Small intestine (tissue), 7 donors: ENCODE data around the gene DNASE1. TPM values are rescaled to one million over a fixed set of nuclear protein-coding genes. Genes with fewer than 3 reads are reported as not detected.

Source experiments
- DNase-seq, 2 donors: peaks; one replicate each; pipeline versions ENCODE4 v3.0.0 to v3.0.0-alpha.2; 2013
- FAIRE-seq: peaks from 2 replicates; lab custom pipeline; 2012; peaks lifted over from hg19 to GRCh38; lab: Jason Lieb, UNC
- H3K27ac ChIP-seq, 3 donors: one replicate each; pipeline ENCODE4 v1.5.1; 2013; ENCODE audit warnings: low read length in 2 of 3, mild to moderate bottlenecking in 2 of 3, control low read depth in 1 of 3, inconsistent platforms in 1 of 3, low read depth in 1 of 3, moderate library complexity in 1 of 3
- H3K27me3 ChIP-seq, 3 donors: one replicate each; pipeline ENCODE4 v1.6.1; 2013; ENCODE audit warnings: low read length in 3 of 3, inconsistent platforms in 1 of 3; ENCODE audit not compliant: control insufficient read depth in 3 of 3, insufficient read depth in 3 of 3
- H3K36me3 ChIP-seq, 3 donors: one replicate each; pipeline ENCODE4 v1.6.1; 2013; ENCODE audit warnings: low read length in 3 of 3, inconsistent platforms in 1 of 3, low read depth in 1 of 3, mild to moderate bottlenecking in 1 of 3, moderate library complexity in 1 of 3; ENCODE audit not compliant: control insufficient read depth in 3 of 3, insufficient read depth in 2 of 3
- H3K4me1 ChIP-seq, 3 donors: one replicate each; pipeline ENCODE4 v1.6.1; 2013; ENCODE audit warnings: low read length in 2 of 3, inconsistent platforms in 1 of 3, low read depth in 1 of 3, mild to moderate bottlenecking in 1 of 3, moderate library complexity in 1 of 3; ENCODE audit not compliant: control insufficient read depth in 3 of 3, insufficient read depth in 2 of 3
- H3K4me3 ChIP-seq, 3 donors: one replicate each; pipeline ENCODE4 v1.5.1; 2013; ENCODE audit warnings: low read length in 3 of 3, control low read depth in 1 of 3, inconsistent platforms in 1 of 3, low read depth in 1 of 3, mild to moderate bottlenecking in 1 of 3, moderate library complexity in 1 of 3
- H3K9me3 ChIP-seq, 2 donors: one replicate each; pipeline ENCODE4 v1.6.1; 2013; ENCODE audit warnings: low read depth in 1 of 2, low read length in 1 of 2; ENCODE audit not compliant: control insufficient read depth in 2 of 2, insufficient read depth in 1 of 2
- WGBS, 3 donors: extraction: QIAGEN DNeasy Blood & Tissue Kit; methylation state at CpG; one replicate each; pipeline ENCODE4 v1.1.7; 2013; 5-methylcytosine and 5-hydroxymethylcytosine counted together
- polyA plus RNA-seq, 4 donors: library from polyadenylated mRNA; stranded (reverse) in 3 of 4; unstranded in 1 of 4; fragments of 200-250 nt in 3 of 4; fragments of 120-200 nt in 1 of 4; gene quantifications; one replicate each; pipeline versions ENCODE4 v1.2.1 to v1.2.3, GENCODE V29; 2013
- donor health status: healthy with polysubstance abuse.
- donor health status: control.
- donor health status: control.
- donor health status: Bipolar disorder and iron deficiency.
- donor health status: healthy.

Gene DNASE1
- polyA plus RNA-seq, 4 donors, result 75.4 to 428 (median 269) TPM

DNA sequence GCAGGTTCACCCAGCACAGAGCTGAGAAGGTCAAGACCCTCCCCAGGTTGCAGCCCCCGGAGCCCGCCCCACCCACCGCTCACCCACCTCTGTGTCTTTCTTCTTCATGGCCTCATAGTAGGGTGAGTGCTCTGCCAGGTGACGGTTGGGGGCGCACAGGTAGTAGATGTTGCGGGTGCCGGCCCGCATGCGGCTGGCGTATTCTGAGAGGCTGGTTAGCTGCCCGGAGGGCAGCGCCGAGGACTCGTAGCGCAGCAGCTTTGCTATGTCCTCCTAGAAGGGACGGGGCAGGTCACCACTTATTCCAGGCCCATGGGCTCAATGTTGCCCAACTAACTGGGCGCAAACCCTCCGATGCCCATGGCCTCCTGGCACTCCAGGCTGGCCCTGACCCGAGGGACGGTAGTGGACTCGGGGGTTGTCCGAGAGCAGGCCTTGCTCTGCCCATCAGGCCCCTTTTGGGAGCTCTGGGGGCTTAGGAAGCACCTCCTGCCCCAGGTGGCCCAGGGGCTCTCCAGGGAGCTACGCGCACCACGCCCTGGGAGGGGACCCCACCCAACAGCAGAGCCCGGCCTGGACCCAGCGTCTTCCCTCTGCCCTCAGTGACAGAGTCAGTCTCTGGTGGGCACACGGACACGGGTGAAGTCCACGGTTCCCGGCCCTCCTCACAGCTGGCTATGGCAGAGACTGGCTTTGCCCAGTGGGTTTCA lies 9.9 kb downstream of the DNASE1 start:
- FAIRE-seq (no peak), DNase-seq (no peak)
- H3K4me3 ChIP-seq, result no peak overlapping the region
- peaks cover 10 to 87% (median 15%) of the 10 kb centered on the region in 3 donors for H3K36me3 ChIP-seq
- WGBS, 3 donors, result 95 to 97% (median 95%) methylated on average over 31 of the region's 31 CpGs
- no peak overlapping the region for H3K27ac ChIP-seq
- H3K9me3 ChIP-seq, result no peaks in the 10 kb centered on the region
- H3K4me1 ChIP-seq, result no peaks in the 10 kb centered on the region
- no peaks in the 10 kb centered on the region for H3K27me3 ChIP-seq

DNA sequence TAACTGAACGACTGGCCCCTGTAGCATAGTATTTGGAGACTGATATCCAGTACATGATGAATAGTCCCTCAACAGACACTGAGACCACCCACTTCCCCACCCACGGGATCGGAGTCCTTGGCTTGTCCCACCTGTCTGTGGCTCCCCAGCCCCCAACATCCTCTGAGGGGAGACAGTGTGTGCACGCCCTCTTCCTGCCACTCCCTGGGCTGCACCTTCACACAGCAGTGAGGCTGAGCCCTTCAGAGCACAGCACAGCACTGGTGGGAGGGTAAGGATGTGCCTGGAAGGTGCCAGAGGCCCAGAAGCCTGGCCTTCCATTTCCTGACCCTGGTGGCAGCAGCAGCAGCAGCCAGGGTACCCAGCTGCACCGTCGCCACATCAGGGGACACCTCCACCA lies 11.0 kb downstream of the DNASE1 start:
- Histone ChIP-seq H3K27ac (no peak overlapping the region), H3K4me3 (no peak overlapping the region), H3K36me3 (peaks cover 2 to 82% (median 7%) of the 10 kb centered on the region in 3 donors), H3K27me3 (no peaks in the 10 kb centered on the region), H3K4me1 (no peaks in the 10 kb centered on the region), H3K9me3 (no peaks in the 10 kb centered on the region)
- DNase-seq (no peak), FAIRE-seq (no peak)
- WGBS, 3 donors, result 58 to 72% (median 66%) methylated on average over 6 of the region's 6 CpGs

DNA sequence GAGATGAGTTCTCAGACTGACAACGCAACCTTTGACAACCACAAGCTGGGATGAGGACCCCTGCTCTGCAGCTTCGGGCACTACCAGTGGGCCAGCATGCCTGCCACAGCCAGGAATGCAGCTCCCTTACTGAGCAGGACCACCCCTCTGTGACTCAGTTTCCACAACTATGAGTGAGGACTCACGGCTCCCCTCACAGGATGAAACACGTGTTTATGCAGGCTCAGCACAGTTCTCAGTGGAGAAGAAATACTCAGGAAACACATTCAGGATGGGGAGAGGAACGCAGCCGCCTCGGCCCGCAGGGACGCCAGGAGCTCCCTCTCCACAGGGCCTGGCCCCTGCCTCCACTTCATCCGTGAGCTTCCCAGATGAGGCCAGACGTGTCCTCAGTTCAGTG lies 14.1 kb downstream of the DNASE1 start:
- no peaks in the 10 kb centered on the region for H3K4me1 ChIP-seq
- H3K4me3 ChIP-seq, result no peak overlapping the region
- DNase-seq (no peak), FAIRE-seq (no peak)
- H3K27me3 ChIP-seq, result no peaks in the 10 kb centered on the region
- no peak overlapping the region for H3K27ac ChIP-seq
- 90 to 93% (median 91%) methylated on average over 11 of the region's 11 CpGs for WGBS, 3 donors
- no peaks in the 10 kb centered on the region for H3K9me3 ChIP-seq
- peaks cover 0 to 85% (median 5%) of the 10 kb centered on the region in 3 donors for H3K36me3 ChIP-seq

DNA sequence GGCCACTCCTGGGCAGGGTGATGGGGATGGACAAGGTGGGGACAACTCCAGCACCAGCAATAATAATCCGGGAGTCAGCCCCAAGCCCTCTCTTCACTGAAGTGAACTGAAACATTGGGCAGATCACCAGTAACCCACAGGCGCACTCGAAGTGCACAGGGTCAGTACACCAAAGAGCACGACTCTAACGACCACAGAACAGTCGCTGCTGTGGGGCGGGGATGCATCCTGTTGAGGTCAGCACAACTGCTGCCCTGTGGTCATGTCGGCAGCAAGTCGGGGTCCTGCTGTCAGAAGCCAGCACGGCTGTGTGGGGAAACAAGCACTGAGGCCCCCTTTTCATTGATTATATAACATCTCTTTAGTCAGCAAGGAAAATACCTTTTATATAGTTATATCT lies 14.6 kb downstream of the DNASE1 start:
- H3K27me3 ChIP-seq, result no peaks in the 10 kb centered on the region
- H3K27ac ChIP-seq, result no peak overlapping the region
- no peaks in the 10 kb centered on the region for H3K9me3 ChIP-seq
- no peak for DNase-seq
- H3K4me1 ChIP-seq, result no peaks in the 10 kb centered on the region
- FAIRE-seq, result no peak
- H3K36me3 ChIP-seq, result peaks cover 0 to 85% (median 4%) of the 10 kb centered on the region in 3 donors
- H3K4me3 ChIP-seq, result no peak overlapping the region
- WGBS, 3 donors, result 72 to 95% (median 79%) methylated on average over 10 of the region's 10 CpGs

DNA sequence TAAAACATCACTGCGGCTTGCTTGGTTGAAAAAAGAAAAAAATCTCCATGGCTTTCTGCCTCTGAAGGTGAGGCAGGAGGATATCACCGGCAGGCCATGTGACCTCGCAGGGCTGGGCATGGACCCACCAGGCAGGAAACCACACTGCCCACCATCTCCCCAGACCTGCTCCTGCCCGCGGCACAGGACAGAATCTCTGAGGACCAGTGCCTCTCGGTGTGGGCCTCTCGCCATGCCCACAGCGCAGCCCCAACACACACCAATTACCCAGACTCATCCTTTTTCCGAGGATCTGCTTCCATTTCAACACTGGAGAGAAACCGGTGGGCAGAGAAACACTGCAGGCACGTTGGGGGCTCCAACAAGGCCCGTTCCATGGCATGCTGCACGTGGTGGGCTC lies 16.2 kb downstream of the DNASE1 start:
- H3K4me3 ChIP-seq, result no peak overlapping the region
- WGBS, 3 donors, result 84 to 89% (median 87%) methylated on average over 13 of the region's 13 CpGs
- no peak for FAIRE-seq
- no peak overlapping the region for H3K27ac ChIP-seq
- H3K9me3 ChIP-seq, result no peaks in the 10 kb centered on the region
- peaks cover 0 to 85% (median 3%) of the 10 kb centered on the region in 3 donors for H3K36me3 ChIP-seq
- no peak for DNase-seq
- no peaks in the 10 kb centered on the region for H3K27me3 ChIP-seq
- H3K4me1 ChIP-seq, result no peaks in the 10 kb centered on the region

DNA sequence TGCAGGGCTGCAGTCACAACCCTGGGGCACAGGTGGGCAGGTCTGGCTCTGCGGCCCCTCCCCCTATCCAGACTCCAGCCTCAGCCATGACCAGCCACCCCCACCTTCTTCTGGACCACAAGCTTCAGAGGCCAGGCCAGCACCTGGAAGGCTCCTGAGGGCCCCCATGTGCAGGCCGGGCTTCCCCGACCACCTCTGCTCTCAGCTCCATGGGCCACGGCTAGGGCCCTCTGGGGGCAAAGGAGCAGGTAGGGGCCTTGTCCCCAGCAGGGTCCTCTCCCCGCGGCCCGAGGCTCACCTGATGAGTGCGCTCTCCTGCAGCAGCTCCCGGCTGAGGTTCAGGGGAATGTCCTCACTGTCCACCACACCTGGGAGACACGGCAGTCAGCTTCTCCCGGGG lies 16.9 kb downstream of the DNASE1 start:
- H3K4me1 ChIP-seq, result no peaks in the 10 kb centered on the region
- H3K36me3 ChIP-seq, result peaks cover 0 to 87% (median 3%) of the 10 kb centered on the region in 3 donors
- no peak overlapping the region for H3K4me3 ChIP-seq
- 92 to 99% (median 92%) methylated on average over 10 to 11 of the region's 11 CpGs for WGBS, 3 donors
- FAIRE-seq, result no peak
- no peak overlapping the region for H3K27ac ChIP-seq
- DNase-seq, result no peak
- H3K9me3 ChIP-seq, result no peaks in the 10 kb centered on the region
- H3K27me3 ChIP-seq, result no peaks in the 10 kb centered on the region

DNA sequence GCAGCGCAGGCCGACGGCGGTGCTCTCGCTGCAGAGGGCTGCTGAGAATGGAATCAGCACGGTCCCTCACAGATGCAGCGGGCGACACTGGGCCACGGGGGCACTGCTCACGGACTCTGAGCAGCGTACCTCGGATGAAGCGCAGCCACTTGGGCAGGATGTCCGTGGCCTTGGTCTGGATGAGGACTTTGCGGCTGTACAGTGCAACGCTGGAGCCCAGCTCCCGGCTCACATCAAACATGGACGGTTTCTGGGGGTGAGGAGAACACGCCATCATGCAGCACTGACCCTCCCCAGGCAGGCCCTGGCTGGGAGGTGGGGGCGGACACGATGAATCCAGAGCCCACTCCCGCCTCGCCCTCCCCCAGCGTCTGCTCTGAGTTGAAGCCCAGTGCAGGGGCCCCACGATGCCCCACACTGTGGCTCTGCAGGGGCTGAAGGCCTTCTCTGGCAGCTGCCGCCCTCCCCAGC lies 18.1 kb downstream of the DNASE1 start:
- no peak for FAIRE-seq
- H3K4me3 ChIP-seq, result no peak overlapping the region
- no peaks in the 10 kb centered on the region for H3K9me3 ChIP-seq
- peaks cover 0 to 91% (median 3%) of the 10 kb centered on the region in 3 donors for H3K36me3 ChIP-seq
- no peaks in the 10 kb centered on the region for H3K4me1 ChIP-seq
- H3K27me3 ChIP-seq, result no peaks in the 10 kb centered on the region
- no peak overlapping the region for H3K27ac ChIP-seq
- WGBS, 3 donors, result 96 to 97% (median 96%) methylated on average over 26 of the region's 26 CpGs
- no peak for DNase-seq

DNA sequence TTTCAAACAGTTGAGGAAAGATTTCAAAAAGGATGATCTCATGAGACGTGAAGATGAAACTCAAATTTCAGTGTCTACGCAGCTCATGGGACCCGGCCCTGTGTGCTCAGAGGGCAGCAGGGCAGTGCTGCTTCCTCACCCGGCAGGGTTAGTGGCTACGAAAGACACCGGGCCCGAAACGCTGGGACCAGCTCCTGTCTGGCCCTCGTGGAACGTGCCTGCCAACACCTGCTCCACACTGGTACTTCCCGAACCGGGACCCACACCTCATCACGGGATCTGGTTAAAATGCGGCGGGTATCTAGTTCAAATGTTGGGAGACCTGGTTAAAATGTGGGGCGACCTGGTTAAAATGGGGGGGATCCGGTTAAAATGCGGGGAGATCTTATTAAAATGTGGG lies 18.7 kb downstream of the DNASE1 start:
- FAIRE-seq (no peak), DNase-seq (no peak)
- Histone ChIP-seq H3K4me1 (no peaks in the 10 kb centered on the region), H3K36me3 (peaks cover 0 to 92% (median 3%) of the 10 kb centered on the region in 3 donors), H3K27me3 (no peaks in the 10 kb centered on the region), H3K4me3 (no peak overlapping the region), H3K9me3 (no peaks in the 10 kb centered on the region), H3K27ac (no peak overlapping the region)
- WGBS, 3 donors, result 93 to 97% (median 94%) methylated on average over 18 of the region's 18 CpGs
